CD4-positive, alpha-beta T cell treated with Interleukin-17A for 1 hour (primary cell): ENCODE data around the gene TNIP2.
"Not testable (repeated sequence)": the region's sequence is repeated elsewhere in the genome, so short reads cannot be mapped to it uniquely, and the experiment has no call there.

Source experiments
- DNase-seq: peaks from one replicate; pipeline ENCODE4 v3.0.0-alpha.2; 2020

Gene TNIP2

DNA sequence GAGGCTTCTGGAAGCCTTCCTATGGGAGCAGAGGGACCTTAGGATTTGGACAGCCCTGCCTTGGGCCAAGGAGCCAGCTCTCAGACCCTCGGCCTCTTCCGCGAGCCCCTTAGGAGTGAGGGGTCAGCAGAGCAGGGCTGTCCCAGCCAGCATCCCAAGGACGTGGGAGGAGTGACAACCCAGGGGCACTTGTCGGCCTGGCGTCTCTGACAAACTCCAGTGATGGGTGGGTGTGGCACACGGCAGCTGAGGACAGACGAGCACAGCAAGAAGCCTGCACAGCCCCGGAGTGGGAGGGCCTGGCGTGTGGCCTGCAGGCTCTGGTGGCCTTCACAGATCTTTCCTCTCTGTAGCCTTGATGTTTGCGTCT, 11.6 kb upstream of the TNIP2 start:
- no peak for DNase-seq

DNA sequence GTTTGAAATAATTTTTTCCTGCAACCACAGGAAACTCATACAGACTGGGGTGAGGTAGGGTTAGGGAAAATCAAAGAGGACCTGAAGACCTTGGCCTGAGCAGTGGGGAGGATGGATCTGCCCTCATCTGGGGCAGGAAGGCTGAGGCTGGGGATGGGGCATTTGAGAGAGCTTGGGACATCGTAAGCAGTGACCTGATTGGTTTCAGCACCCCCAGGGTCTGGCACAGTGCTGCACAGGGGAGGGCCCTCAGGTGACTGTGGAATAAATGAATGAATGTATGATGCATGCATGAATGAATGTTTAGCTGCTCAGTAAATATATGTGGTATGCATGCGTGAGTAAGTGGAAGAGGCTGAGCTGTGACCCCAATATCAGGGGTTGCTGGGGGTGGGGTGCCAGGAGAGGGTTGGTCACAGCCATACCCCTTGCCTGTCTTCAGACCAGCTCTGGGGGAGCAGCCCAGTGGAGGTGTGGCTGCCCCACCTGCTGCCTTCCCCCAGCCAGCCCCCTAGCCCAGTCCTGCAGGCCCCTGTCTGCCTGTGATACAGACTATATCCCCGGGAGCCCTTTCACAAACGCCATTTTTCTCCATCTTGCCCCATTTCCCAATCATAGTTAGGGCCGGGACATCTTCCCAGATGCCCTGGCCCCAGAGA, 11.0 kb upstream of the TNIP2 start:
- no peak for DNase-seq

DNA sequence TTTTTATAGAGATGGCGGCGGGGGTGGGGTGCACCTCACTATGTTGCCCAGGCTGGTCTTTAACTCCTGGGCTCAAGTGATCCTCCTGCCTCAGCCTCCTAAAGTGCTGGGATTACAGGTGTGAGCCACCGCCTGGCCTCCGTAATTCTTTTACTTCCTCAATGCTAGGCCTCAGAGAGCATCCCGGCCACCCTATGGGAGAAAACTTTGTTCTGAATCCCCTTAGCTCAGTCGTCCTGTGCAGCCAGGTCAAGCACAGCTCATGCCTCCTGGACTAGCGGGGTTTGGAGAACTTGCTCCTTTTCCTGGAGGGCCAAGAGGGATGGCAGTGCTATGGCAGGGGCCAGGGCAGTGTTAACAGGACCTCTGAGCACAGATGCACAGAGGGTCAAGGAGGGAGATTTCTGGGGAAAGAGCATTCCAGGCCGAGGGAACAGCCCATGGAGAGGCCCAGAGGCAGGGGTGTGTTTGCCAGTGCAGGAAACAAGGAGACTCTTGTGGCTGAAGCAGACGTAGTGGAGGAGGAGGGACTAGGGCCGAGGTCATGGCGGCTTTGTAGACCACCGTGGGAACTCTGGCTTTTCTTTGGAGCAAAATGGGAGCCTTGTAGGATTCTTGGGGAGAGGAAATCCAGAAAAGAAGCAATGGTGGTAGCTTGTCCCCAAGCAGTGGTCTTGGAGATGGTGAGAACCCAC, 9.8 kb upstream of the TNIP2 start:
- no peak for DNase-seq

DNA sequence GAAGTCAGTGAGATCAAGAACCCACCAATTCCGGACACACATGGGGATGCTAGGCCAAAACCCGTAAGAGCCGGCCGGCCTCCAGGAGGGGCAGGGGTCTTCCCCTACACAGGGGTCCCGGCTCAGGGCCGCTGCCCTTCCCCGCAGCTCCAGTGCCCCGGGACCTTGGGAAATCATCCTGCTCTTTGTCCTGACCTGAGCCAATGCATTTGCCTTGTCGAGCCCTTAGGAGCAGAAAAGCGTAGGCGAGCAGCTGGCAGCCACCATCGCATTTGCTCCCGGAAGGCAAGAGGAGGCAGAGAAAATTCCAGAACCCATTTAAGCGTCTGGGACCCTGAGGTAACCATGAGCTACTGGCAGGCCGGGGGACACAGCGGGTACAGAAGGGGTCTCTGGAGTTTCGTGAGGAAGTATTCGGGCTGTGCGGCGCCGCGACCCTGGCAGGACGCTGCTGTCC, 7.4 kb upstream of the TNIP2 start:
- no peak for DNase-seq

DNA sequence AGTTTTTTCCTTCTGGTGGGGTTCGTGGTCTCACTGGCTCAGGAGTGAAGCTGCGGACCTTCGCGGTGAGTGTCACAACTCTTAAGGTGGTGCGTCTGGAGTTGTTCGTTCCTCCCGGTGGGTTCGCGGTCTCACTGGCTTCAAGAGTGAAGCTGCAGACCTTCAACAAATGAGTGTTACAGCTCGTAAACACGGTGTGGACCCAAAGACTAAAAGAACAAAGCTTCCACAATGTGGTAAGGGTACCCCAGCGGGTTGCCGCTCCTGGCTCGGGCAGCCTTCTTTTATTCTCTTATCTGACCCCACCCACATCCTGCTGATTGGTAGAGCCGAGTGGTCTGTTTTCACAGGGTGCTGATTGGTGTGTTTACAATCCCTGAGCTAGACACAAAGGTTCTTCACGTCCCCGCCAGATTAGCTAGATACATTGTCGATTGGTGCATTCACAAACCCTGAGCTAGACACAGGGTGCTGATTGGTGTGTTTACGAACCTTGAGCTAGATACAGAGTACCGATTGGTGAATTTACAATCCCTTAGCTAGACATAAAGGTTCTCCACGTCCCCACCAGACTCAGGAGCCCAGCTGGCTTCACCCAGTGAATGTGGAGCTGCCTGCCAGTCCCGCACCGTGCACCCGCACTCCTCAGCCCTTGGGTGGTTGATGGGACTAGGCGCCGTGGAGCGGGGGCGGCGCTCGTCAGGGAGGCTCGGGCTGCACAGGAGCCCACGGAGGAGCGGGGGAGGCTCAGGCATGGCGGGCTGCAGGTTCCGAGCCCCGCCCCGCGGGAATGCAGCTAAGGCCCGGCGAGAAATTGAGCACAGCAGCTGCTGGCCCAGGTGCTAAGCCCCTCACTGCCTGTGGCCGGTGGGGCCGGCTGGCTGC, 6.6 kb upstream of the TNIP2 start:
- not testable (repeated sequence) for DNase-seq

DNA sequence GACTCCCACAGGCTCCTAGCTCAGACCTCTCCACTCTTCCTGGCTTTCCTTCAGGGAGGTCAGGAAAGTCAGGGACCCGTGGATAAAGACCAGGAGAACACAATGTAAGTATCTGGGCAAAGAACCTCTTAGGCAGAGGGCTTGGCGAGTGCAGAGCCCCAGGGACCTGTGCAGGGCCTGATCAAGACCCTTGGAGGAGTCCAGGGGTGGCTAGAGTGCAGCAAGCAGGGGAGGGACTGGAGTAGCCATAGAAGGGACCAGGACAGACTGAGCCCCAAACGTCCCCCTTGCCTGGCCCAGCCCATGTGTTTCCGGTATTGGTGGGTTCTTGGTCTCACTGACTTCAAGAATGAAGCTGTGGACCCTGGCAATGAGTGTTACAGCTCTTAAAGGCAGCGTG, 5.9 kb upstream of the TNIP2 start:
- no peak for DNase-seq

DNA sequence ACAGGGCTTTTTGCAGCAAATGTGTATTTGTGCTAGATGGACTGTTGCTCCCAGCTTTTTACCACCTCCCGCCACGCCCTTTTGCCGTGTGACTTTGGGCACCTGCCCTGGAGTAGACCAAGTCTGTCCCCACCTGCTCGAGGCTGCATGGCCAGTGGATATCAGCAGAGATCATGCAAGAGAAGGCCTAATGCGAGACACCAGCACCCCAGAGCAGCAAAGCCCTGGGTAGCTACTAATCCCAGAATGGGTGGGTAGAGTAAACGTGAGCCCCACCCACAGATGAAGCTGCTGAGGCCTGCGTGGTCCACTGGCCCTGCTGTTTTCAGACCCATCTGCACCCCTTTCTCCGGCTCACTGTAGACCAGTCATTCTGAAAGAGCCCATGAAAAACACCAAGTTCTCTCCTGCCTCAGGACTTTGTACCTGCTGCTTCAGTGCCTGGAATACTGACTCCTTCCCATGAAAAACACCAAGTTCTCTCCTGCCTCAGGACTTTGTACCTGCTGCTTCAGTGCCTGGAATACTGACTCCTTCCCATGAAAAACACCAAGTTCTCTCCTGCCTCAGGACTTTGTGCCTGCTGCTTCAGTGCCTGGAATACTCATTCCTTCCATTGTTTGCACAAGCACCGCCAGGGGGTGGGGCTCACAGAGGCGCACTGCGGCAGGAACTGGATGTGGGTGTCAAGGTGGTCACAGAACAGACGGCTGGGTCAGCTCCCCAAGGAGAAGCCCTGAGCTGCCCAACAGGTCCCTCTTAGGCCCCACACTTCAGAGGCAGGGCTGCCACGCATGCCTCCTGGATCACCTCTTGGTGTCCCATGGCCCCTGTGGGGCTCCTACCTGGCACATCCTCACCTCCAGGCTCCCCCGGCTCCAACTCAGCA, 5.1 kb upstream of the TNIP2 start:
- no peak for DNase-seq

DNA sequence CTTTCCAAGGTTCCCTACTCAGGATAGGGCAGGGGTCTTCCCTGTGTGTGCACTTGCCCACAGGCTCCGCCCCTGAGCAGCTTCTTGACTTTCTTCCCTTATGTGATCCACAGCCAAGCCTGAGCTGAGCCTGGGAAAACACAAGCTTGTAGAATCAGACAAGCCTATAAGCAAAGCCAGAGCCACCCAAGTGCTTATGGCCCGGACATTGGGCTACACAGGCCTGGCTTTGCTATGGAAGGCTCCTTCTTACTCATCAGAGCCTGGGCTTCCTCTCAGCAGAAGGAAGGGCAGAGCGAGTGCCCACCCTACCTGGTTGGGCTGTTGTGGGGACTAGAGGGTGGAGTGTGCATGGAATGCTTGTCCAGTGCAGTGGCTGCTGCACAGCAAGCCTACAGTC, 1.3 kb upstream of the TNIP2 start:
- no peak for DNase-seq

DNA sequence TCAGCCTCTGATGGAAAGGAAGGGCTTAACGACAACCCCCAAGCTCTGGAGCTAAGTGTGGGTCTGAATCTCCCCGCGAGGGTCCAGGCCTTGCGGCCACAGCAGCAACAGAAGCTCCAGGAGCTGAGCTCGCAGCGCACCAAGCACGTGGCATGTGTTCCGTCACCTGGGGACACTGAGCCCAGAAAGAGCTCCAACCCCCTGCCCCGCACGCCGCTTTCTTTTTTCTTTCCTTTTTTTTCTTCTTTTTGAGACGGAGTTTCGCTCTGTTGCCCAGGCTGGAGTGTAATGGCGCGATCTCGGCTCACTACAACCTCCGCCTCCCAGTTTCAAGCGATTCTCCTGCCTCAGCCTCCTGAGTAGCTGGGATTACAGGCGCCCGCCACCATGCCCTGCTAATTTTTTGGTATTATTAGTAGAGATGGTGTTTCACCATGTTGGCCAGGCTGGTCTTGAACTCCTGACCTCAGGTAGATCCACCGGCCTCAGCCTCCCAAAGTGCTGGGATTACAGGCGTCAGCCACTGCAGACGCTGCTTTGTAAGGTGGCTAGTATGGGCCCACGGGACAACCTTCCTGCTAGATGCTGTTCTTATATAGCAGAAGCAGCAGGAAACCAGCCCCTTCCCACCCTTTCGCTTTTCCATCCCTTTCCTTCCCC, 685 bp upstream of the TNIP2 start:
- no peak for DNase-seq

DNA sequence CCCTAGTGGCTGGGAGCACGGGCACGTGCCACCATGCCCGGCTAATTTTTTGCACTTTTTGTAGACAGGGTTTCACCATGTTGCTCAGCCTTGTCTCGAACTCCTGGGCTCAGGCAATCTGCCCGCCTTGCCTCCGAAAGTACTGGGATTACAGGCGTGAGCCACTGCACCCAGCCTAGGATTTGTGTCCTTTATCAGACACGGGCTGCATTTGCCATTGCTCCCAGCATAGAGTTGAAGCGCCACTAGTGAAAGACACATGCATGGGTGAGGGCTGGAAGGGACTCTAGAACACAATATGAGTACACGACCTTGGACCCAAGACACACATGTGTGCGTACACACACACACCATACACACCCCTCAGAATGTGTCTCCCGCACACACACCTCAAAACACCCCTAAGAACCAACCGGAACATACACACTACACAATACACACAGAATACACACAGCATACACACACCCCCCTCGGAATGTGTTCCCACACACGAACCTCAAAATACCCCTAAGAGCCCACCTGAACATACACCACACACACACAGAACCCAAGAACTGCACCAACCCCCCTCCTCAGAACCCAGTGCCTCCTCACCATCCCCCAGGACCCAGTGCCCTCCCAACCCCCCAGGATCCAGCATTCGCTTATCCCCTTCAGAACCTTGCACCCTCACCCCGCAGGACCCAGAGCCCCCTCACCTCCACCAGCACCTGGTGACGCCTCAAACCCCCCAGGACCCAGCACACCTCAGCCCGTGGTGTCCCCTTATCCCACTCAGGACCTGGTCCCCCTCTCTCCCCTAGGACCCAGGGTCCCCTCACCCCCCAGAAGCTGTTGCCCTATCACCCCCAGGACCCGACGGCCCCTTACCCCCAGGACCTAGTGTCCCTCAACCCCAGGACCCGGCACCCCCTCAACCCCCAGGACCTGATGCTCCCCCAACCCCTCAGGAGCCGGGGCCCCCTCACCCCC, 1.0 kb downstream of the TNIP2 start:
- DNase-seq, result no peak

DNA sequence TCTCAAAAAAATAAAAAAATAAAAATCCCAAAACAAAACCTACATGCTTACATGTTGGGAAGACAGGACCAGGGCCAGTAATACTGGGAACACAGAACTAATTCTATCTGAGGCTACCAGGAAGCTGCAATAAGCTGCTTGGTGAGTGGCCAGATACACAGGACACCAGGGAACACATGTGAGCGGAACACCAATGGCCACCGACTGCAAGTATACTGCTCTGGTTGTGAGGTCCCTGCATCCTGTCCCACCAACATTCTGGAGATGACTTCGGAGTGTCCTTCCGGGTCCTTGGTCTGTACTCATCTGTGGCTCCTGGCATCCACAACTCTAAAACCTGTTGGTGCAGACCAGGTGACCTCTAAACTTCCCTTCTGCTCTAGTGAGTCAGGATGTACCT, 2.7 kb downstream of the TNIP2 start:
- DNase-seq, result no peak

DNA sequence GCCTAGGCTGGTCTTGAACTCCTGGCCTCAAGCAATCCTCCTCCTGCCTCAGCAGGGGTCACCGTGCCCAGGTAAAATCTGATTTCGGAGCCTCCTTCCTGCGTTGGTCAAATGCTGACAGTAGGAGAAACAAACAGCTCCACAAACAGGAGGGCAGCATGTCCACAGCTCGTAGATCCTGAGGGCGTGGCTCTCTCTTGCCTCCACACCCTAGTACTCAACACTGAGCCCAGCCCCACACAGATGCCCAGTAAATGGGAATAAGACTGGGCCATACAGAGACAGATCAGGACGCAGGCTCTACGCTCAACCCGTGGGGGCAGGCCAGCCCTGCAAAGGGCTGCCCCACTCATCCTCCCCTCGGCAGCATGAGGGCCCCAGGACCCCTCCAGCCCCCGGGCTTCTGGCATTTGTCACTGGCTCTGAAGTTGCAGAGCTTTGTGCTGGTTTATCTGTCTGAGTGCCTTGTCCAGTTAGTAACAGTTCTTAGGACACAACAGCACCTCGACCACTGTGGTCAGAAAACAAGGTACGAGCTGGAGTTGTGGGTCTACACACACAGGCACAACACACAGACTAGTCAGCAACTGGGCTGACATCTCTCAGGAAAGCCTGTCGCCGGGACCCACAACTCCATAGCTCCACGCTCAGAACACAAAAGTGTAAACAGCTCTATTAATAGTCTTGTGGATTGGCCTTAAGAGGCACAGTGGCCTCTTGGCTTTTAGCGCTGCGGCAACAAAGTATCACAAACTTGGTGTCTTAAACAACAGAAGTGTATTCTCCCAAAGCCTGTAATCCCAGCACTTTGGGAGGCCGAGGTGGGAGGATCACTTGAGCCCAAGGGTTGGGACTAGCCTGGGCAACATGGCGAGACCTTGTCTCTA, 5.2 kb downstream of the TNIP2 start:
- no peak for DNase-seq

DNA sequence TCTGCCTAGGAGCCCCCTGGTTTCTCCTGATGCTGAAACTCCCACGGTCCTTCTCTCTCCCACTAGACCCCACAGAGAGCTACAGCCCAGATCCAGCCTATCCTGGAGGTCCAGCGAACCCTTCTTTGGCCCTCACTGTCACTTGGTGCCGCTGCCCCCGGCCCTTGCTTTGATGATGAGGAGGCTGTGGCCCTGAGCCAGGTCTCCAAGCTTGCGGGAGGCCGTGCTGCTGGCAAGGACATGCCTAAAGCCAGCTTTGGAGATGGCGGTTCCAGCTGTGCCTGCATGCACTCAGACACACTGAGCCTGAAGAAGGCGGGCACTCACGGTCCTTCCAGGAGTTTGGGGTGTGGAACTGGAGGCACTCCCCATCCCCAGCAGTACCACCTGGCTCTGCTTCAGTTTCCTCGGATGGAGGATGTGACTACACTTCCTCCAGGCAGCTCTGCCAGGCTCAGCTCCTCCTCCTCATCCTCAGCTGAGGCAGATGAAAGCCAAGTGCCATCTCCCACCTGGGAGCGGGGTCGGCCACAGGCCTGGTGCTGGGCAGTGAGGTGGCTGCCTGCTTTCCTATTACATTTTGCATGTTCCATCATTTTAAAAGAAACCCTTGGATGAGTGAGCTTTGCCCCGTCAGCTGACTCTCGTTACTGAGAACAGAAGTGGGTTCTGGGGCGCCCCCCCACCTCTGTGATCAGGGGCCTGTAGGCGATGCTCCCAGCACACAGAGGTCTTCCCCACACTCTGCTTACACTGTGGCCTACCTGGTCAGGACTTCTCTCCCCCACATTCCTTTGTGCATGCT, 9.0 kb downstream of the TNIP2 start:
- DNase-seq, result peak; percentile 13

DNA sequence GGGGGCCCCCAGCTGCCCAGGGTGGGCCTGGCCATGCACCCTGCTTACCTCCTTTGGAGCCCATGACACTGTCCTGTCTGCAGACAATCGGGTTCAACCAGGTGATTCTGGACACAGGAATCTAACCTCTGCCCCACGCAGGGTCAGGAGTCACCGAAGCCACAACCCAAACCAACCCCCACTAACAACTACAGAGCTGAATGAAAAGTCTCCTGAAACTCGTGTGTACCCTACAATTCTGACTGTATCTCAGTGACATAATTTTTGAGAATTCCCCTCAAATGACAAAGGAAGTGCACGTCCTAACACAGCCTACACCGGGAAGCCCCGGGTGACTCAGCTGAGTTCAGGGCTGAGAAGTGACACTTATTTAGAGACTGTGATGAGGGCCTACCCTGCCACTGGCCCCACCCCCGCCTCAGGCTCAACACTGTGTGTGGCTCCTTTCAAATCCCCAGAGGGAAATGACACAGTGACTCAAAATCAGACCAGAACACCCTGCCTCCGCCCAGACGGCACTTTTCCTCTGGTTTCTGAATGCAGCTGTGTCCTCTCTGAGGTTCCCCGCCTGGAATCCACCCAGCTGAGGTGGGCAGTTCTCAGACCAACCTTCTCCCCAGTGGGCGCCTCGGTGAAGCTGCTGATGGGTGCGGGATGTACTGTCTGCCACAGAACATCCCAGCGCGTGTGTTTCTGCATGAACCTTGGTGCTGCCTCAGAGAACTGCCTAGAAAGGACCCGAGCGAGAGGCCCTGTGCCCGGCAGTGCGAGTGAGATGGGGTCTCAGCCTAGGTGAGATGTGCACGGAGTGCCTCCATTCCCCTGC, 9.9 kb downstream of the TNIP2 start:
- peak; percentile 91 for DNase-seq

DNA sequence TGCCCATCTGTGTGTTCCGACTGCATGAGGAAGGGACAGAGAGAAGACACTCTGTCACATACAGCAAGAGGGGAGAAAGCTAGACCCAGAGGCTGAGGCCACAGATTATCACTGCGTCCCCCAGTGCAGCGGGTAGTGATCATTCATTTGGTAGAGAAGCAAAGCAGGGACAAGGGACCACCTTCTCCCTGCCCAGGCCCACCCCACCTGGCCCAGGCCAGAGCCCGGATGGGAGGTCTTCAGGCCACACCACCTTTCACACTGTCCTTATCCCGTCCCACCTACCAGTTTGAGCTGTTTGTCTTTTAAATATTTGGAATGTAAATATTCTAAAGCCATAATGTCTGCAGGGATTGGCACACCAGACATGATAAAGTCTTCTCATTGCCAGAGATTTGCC, 10.6 kb downstream of the TNIP2 start:
- no peak for DNase-seq

DNA sequence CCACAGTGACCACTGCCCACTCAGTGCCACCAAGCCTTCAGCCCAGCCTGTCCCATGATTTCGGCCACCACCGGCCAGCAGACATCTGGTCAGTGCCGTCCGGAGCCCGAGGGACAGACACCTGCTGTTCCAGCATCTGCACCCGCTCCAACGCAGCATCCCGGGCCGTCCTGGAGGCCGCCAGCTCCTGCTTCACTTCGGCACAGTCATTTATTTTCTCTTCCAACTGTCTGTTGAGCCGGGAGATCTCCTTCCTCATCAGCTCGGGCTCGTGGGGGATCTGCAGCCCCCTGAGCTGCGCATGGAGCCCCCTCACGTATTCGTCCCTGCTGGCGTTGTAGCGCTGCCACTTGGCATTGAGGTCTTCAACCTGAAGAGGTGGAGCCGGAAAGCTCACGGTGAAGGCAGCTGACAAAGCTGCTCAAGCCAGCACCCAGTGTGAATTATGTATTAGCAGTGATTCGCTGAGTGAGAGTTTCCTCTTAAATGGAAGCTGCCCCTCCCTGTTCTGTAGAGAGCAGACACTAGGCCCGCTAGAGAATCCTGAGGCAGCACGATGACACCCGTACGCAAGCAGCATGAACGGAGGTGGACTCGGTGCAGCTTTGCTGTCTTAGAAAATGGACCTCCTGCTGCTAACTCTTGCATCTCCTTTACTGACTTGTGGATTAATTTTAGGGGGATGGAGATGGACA, 11.4 kb downstream of the TNIP2 start:
- DNase-seq, result no peak
